NCI-H2196 (cell line): ENCODE measurements around the gene FAM222A.

ENCODE experiments used
- DNase-seq: peaks from one replicate; lab custom pipeline; 2025; ENCODE audit not compliant: unreplicated experiment; lab: John Stamatoyannopoulos, UW

Gene FAM222A

DNA sequence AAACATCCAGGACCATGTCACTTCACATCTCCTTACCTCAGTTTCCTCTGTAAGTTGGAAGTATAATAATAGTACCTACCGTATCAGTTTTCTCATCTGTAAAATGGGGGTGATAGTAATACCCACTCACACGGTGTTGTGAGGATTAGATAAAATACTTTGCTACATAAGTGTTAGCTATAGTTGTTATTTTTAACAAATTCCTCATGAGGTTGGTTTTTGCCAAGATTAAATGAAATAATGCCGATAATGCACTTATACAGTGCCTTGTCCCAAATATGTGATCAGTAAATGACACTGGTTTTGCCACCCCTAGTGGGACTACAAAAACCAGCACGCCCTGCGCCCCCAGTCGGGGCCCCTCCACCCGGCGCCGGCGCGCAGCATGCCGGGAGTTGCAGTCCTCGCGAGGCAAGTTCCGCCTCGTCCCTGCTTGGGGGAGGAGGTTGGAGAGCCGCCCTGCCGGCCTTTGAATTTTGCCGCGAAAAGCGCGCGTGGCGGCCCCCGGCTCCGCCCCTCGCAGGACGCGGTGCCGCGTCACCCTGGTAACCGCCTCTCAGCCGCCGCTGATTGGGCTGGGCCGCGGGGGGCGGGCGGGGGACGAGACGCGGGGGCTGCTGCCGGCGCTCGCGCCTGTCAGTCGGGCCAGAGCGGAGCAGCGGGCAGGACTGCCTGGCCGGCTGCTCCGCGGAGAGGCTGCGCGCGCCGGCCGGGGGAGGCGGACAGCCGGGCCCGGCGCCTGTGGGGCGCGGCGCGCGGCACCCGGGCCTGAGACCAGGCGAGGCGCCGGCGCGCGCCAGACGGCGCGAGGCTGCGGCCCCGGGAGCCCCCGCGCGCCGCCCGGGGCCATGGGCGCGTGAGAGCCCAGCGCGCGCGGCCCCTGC is at the start of gene FAM222A:
Gene FAM222A, plus strand, starts transcription at position 639 of the 884 bp plus-strand sequence. CDS start 30,322 bp downstream, outside the sequence.
- DNase-seq = peak; percentile 98

- DNase-seq = no peak
Observed at GRCh38 chr12:109664402-109664801, 49.2 kb upstream of the FAM222A start.

DNA sequence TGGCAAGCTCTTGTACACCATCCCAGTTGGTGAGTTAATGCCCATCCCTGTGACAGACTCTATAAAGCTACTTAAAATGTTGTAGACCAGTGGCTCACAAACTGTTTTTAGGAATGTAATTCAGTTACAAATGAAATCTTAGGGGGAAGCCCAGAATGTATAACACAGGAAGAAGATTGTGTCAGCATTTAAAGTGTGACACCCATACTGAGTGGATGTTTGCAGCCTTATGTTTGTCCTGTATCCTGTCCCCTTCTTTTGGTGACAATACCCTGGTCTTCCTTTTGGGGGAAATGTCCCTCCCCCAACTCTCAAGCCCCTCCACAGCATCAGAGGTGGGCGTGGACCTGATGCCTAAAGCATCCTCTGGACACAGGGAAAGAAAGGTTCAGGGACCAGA is 47.6 kb upstream of the FAM222A start:
- no peak for DNase-seq

- no peak for DNase-seq
Observed at GRCh38 chr12:109670731-109671130, 42.9 kb upstream of the FAM222A start.

DNA sequence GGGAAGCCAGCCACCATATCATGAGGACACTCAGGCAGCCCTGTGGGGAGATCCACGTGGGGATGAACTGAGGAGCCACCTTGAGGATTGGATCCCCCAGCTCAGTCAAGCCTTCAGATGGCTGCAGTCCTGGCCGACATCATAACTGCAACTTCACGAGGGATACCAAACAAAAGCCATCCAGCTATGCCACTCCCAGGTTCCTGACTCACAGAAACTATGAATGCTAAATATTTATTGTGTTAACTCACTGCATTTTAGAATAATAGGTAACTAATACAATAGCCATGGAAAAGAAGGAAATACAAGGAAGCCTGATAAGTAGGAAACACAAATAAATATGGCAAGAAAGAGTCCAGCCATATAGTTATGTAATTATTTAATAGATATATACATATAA is 42.1 kb upstream of the FAM222A start:
- no peak for DNase-seq

- no peak for DNase-seq
Observed at GRCh38 chr12:109673379-109673778, 40.2 kb upstream of the FAM222A start.

DNA sequence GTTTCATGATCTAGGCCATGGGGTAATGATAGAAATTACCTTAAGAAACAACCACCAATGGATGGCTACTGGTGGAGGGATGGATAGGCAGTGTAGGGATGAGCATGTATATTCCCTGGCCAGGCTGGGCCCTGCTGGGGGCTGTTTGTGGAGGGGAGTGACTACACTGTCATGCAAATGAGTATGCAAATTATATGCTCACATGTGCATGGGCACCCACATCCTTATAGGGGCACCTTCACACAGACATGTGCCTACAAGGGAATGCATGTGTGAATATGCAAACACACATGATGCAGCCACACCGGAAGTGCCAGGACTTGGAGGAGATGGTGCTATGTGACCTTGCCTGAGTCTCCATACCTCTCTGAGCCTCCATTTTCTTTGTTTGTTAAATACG is 39.7 kb upstream of the FAM222A start:
- DNase-seq = no peak

DNA sequence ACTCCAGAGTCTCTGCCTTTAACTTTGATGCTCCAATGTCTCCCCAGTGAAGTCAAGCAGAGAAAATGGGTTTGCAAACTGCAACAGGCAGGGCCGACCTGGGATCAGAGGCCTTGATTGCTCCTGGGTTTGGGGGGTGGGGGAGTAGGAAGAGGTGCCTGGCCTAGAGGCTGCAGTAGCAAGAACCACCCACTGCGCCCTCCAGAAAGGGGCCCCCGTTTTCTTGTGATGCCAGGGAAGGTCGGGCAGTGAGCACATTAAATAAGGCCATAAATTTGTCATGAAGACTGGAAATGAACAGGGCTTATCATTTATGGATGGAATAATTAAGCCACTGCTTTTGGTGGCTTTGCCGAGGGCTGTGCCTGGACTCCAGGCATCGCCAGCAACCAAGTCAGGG is 38.2 kb upstream of the FAM222A start:
- no peak for DNase-seq

DNA sequence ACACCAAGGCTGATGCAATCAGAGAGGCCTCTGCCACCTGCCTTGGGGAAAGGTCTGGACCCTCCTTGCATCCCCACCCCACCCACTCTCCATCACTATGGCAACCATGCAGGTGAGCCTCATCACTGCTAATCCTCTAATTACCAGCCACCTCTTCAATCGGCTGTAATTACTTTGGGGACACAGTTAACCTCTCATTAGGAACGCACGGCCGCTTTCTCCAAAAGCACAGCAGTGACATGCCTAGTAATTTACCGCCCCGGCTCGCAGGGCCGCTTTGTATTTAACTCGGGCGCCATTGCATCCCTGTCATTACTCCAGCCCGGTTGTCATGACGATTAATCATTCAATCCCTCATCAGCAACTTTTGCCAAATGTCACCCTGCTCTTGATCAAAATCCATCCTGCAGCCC is 36.3 kb upstream of the FAM222A start:
- no peak for DNase-seq

DNA sequence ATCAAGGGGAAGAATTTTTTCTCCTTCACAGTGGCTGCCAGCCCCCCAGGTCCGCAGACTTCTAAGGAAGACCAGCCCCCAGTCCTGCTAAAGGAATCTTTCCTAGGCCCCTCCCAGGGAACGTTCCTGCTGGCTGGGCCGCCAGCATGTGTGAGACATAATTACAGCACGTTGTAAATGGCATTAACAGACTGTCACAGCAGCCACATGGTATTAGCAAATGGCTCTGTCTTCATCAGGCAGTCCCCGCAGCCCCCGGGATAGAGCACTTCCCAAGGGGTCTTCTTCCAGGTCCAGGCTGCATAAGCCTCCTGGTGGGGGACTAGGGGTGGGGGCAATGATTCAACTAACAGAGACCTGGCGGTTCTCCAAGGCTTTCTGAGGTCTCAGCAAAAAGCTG is 34.9 kb upstream of the FAM222A start:
- DNase-seq = no peak

DNA sequence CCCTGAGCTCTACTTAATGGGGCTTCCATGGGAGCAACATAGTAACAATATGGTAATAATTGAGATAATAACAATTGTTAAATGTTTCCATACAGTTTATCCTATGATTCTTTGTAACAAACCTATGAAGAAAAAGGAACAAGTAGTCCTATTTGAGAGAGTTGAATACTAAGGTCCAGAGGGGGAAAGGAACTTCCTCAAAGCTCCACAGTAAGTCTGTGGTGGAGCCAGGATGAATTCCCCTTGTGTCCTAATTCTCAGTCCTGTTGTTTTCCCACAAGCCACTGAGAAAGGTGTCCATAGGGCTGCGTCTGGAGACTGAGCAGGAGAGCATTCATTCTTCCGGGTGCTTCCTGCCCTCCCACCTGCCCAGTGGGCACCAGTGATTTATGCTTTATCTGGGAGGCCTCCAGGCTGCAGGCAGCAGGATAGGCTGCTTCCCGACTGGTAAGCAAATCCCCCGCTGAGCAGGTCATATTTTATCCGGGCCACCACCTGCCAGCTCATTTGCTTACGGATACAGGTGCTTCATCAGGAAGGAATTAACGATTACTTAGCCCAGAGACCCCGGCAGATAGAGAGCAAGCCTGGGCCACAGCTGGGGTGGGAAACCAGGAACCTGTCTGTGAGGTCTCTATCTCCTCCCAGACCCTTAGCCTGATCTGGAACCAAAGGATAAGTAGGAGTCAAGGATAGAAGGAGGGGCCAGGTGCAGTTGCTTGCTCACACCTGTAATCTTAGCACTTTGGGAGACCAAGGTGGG is 33.9 kb upstream of the FAM222A start:
- peak; percentile 48 for DNase-seq

- peak; percentile 73 for DNase-seq
Observed at GRCh38 chr12:109680264-109681005, 33.2 kb upstream of the FAM222A start.

DNA sequence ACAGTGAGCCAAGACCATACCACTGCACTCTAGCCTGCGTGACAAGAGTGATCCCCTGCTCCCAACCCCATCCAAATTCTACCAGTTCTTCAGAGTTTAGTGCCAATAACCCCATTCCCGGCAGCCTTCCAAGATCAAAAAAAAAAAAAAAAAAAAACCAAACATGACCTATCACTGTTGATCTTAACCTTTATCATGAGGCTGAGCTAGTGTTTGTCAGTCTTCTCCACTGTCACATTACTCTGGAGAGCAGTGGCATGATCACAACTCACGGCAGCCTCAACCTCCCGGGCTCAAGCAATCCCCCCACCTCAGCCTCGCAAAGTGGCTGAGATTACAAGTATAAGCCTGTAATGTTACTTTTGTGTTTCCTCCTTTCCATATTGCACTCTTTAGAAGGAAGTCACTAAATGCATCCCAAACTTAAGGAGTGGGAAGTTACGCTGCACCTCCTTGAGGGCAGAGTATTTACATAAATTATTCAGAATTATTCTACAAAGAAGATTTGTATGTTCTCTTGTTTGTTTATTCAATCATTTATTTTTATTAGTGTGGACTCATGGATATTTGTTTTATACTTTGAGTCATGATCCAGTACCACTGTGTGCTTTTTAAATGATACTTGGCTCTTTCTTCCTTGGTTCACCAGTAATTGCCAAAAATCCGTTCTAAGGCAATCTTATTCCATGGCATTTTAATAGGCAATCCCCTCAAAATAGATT is 31.5 kb upstream of the FAM222A start:
- no peak for DNase-seq

GRCh38 chr12:109682708-109683060 is 30.9 kb upstream of the FAM222A start:
- DNase-seq = no peak

DNA sequence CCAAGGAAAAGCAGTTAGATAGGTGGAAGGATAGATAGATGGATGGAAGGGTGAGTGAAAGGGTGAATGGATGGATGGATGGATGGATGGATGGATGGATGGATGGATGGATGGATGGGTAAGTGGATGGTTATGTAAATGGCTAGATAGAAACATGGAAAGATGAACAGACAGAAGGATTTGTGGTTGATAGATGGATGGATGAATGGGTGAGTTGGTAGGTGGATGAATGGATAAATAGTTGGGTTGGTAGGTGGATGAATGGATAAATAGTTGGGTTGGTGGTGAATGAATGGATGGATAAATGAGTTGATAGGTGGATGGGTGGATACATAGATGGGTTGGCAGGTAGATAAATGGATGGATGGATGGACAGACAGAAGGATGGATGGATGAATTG is 30.3 kb upstream of the FAM222A start:
- no peak for DNase-seq

GRCh38 chr12:109685574-109686447 is 27.8 kb upstream of the FAM222A start:
- DNase-seq = no peak

DNA sequence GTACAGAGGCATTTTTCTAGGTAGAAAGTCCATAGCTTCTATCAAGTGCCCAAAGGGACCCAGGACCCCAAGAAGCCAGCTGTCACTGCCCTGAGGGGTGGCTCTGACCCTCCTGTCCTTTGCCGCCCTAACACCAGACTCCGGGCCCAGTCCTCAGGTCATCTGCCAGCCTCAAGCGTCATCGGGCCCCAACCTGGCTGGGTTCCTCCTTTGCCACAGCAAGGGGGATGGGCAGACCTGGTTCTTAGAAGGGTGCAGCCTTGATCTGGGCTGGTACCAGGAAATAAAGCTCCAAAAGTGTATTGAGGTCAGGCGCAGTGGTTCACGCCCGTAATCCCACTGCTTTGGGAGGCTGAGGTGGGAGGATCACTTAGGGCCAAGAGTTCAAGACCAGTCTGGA is 27.1 kb upstream of the FAM222A start:
- no peak for DNase-seq

- DNase-seq = no peak
Observed at GRCh38 chr12:109687250-109687649, 26.4 kb upstream of the FAM222A start.

DNA sequence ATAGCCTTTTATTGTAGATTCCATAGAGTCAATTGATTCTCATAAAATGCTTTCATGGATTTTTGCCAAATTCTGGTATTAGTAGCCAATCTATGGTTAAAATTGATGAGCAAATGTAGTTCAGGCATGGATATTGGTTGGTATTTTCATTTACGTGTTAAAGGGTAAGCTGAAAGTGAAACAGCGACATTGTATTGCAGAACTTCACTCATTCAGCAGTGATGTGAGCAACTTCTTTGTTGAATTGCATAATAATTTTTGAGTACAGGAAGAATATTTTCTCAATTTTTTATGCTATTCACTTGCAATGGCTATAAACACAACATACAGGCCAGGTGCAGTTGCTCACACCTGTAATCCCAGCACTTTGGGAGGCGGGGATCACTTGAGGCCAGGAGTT is 24.2 kb upstream of the FAM222A start:
- no peak for DNase-seq

DNA sequence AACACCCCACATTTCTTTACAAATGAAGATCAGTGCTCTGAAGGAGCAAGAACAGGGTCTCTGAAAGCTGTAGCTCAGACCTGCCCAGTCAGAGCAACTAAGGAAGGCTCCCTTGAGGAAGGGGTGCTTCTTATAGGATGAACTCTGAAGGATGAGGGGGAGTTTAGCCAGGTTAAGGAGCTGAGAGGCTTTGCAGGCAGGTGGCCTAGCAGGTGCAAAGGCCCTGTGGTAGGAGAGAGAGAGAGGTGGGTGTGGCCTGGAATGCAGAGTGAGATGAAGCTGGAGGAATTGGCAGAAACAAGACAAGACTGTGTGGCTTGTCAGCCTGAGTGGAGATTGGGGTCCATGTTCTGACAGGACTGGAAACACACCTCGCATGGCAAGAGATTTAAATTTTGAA is 20.5 kb upstream of the FAM222A start:
- no peak for DNase-seq
